HCT116 (cell line): Measurements from ENCODE around the gene CLEC11A. TPM values are rescaled to one million over a fixed set of nuclear protein-coding genes. Genes with fewer than 3 reads are reported as not detected.

Experiments used
- ATAC-seq: fragments of 200-7000 bp; cut with Tn5 transposase; 2 replicates; pipeline ENCODE4 v1.9.1; 2020; ENCODE audit warnings: mild to moderate bottlenecking, moderate library complexity
- BruUV-seq: library from RNA; stranded (reverse); fragments of 400-500 nt; replicated peaks from 2 replicates; lab custom pipeline; 2021; lab: Mats Ljungman, UMichigan
- CTCF ChIA-PET: fragments of 300-600 bp; sonication (Branson Sonifier 250); formaldehyde crosslinking; loops from one replicate; lab custom pipeline; 2021; ENCODE audit warnings: antibody characterized with exemption; lab: Charles Lee
- POLR2A ChIA-PET: fragments of 300-600, 350-600 bp; sonication (Branson Sonifier 250); formaldehyde crosslinking; loops from one replicate; lab custom pipeline; 2021; ENCODE audit warnings: antibody characterized with exemption; lab: Charles Lee
- RAD21 ChIA-PET, 2 experiments: fragments of 300-600 bp; sonication (Branson Sonifier 250); formaldehyde crosslinking; loops; one replicate each; lab custom pipeline; 2023; ENCODE audit warnings: low total read pairs in 2 of 2; ENCODE audit not compliant: uncharacterized antibody in 2 of 2, unreplicated experiment in 2 of 2, low non-redundant PET in 1 of 2; lab: Charles Lee
- DNase-seq: peaks from one replicate; pipeline ENCODE4 v3.0.0-alpha.2; 2010; ENCODE audit warnings: low read depth, low spot score
- H2AFZ ChIP-seq: fragments of 200-600 bp; shearing (Covaris generic), sonication (generic); 2 replicates; pipeline ENCODE4 v1.6.1; 2017; ENCODE audit warnings: low read depth, mixed run types, mixed read lengths, antibody characterized with exemption, low read length; ENCODE audit not compliant: poor library complexity, severe bottlenecking
- H3K27ac ChIP-seq: 2 replicates; pipeline ENCODE4 v1.5.1; 2012; ENCODE audit warnings: low read depth, low read length
- H3K27me3 ChIP-seq: fragments of 200-600 bp; sonication (generic); 2 replicates; pipeline ENCODE4 v1.6.1; 2016; ENCODE audit warnings: mixed run types, low read length, mixed read lengths; ENCODE audit not compliant: insufficient read depth
- H3K36me3 ChIP-seq, 2 experiments: fragments of 200-500 bp in 1 of 2; fragments of 200-600 bp in 1 of 2; sonication (Bioruptor generic) in 1 of 2; sonication (generic) in 1 of 2; 2 replicates each; pipeline versions ENCODE4 v1.5.1 to v1.6.1; 2014 to 2016; ENCODE audit warnings: low read length in 2 of 2, inconsistent platforms in 1 of 2, mixed read lengths in 1 of 2, mixed run types in 1 of 2; ENCODE audit not compliant: insufficient read depth in 2 of 2, control insufficient read depth in 1 of 2
- H3K4me1 ChIP-seq, 2 experiments: fragments of 200-600 bp in 1 of 2; sonication (generic) in 1 of 2; 2 replicates each; pipeline versions ENCODE4 v1.5.1 to v1.6.1; 2012 to 2017; ENCODE audit warnings: low read length in 2 of 2, inconsistent platforms in 1 of 2, mild to moderate bottlenecking in 1 of 2, mixed read lengths in 1 of 2, mixed run types in 1 of 2, moderate library complexity in 1 of 2; ENCODE audit not compliant: insufficient read depth in 2 of 2, control insufficient read depth in 1 of 2
- H3K4me2 ChIP-seq: fragments of 200-600 bp; sonication (generic); 2 replicates; pipeline ENCODE4 v1.6.1; 2017; ENCODE audit warnings: mixed run types, low read length, mixed read lengths
- H3K4me3 ChIP-seq, 2 experiments: fragments of 200-600 bp in 1 of 2; sonication (generic) in 1 of 2; replicated peaks in 1 of 2; 2 replicates each; pipeline ENCODE4 v1.5.1; 2011 to 2016; ENCODE audit warnings: low read length in 2 of 2, control low read depth in 1 of 2, low read depth in 1 of 2, mild to moderate bottlenecking in 1 of 2, mixed read lengths in 1 of 2, mixed run types in 1 of 2
- H3K79me2 ChIP-seq: fragments of 200-600 bp; sonication (generic); 2 replicates; pipeline ENCODE4 v1.6.1; 2017; ENCODE audit warnings: mild to moderate bottlenecking, mixed run types, low read length, moderate library complexity, mixed read lengths; ENCODE audit not compliant: insufficient read depth
- H3K9ac ChIP-seq: fragments of 200-600 bp; sonication (generic); 2 replicates; pipeline ENCODE4 v1.6.1; 2016; ENCODE audit warnings: low read length, mixed read lengths
- H3K9me2 ChIP-seq: fragments of 200-600 bp; sonication (generic), shearing (Covaris generic); 2 replicates; pipeline ENCODE4 v1.6.1; 2017; ENCODE audit warnings: mixed run types, mild to moderate bottlenecking, moderate library complexity; ENCODE audit not compliant: insufficient read depth
- H3K9me3 ChIP-seq, 2 experiments: fragments of 200-500 bp in 1 of 2; fragments of 200-600 bp in 1 of 2; sonication (Bioruptor generic) in 1 of 2; sonication (generic) in 1 of 2; 2 replicates each; pipeline ENCODE4 v1.6.1; 2014 to 2017; ENCODE audit warnings: low read length in 2 of 2, mixed read lengths in 2 of 2, inconsistent platforms in 1 of 2, low read depth in 1 of 2, mild to moderate bottlenecking in 1 of 2, mixed run types in 1 of 2, moderate library complexity in 1 of 2; ENCODE audit not compliant: control insufficient read depth in 1 of 2, insufficient read depth in 1 of 2
- H4K20me1 ChIP-seq: fragments of 200-600 bp; sonication (generic), shearing (Covaris generic); 2 replicates; pipeline ENCODE4 v1.6.1; 2017; ENCODE audit warnings: mixed run types, mild to moderate bottlenecking, moderate library complexity; ENCODE audit not compliant: insufficient read depth
- ATF3 ChIP-seq: IDR thresholded peaks from 2 replicates; pipeline ENCODE4 v1.6.1; 2012
- CTCF ChIP-seq, 3 experiments: fragments of 200-600 bp in 1 of 3; sonication (generic) in 1 of 3; IDR thresholded peaks in 2 of 3; conservative IDR thresholded peaks in 1 of 3; 2 replicates each; pipeline ENCODE4 v1.5.1; 2012 to 2017; ENCODE audit warnings: low read depth in 2 of 3, low read length in 2 of 3, antibody characterized with exemption in 1 of 3, borderline replicate concordance in 1 of 3, control low read depth in 1 of 3, mild to moderate bottlenecking in 1 of 3, mixed read lengths in 1 of 3, mixed run types in 1 of 3, moderate library complexity in 1 of 3; ENCODE audit not compliant: insufficient read depth in 1 of 3
- EGR1 ChIP-seq: IDR thresholded peaks from 2 replicates; pipeline ENCODE4 v1.6.1; 2012; ENCODE audit warnings: low read depth
- ELF1 ChIP-seq: IDR thresholded peaks from 2 replicates; pipeline ENCODE4 v1.6.1; 2012; ENCODE audit warnings: low read depth, borderline replicate concordance
- EZH2phosphoT487 ChIP-seq: fragments of 200-600 bp; IDR thresholded peaks from 2 replicates; pipeline ENCODE4 v1.6.1; 2018; ENCODE audit warnings: antibody characterized with exemption, borderline replicate concordance
- JUND ChIP-seq: IDR thresholded peaks from 2 replicates; pipeline ENCODE4 v1.6.1; 2012
- MAX ChIP-seq: IDR thresholded peaks from 2 replicates; pipeline ENCODE4 v1.6.1; 2012
- POLR2A ChIP-seq: IDR thresholded peaks from 2 replicates; pipeline ENCODE4 v1.7.0; 2011; ENCODE audit warnings: borderline replicate concordance; ENCODE audit not compliant: insufficient read depth, insufficient read length; ENCODE audit errors: extremely low read depth
- POLR2AphosphoS5 ChIP-seq: IDR thresholded peaks from 2 replicates; pipeline ENCODE4 v1.6.1; 2011; ENCODE audit warnings: mild to moderate bottlenecking, low read depth, low read length, moderate library complexity
- RAD21 ChIP-seq: IDR thresholded peaks from 2 replicates; pipeline ENCODE4 v1.6.1; 2012; ENCODE audit warnings: low read depth, mild to moderate bottlenecking
- REST ChIP-seq: IDR thresholded peaks from 2 replicates; pipeline ENCODE4 v1.6.1; 2012; ENCODE audit warnings: low read depth
- SIN3A ChIP-seq: IDR thresholded peaks from 2 replicates; pipeline ENCODE4 v1.6.1; 2012; ENCODE audit warnings: low read depth
- SP1 ChIP-seq: IDR thresholded peaks from 2 replicates; pipeline ENCODE4 v1.6.1; 2012; ENCODE audit warnings: low read depth
- SRF ChIP-seq: IDR thresholded peaks from 2 replicates; pipeline ENCODE4 v1.6.1; 2012; ENCODE audit warnings: low read depth
- TCF7L2 ChIP-seq: IDR thresholded peaks from 2 replicates; pipeline ENCODE4 v1.7.0; 2011; ENCODE audit warnings: borderline replicate concordance, inconsistent platforms; ENCODE audit not compliant: insufficient read depth, insufficient read length; ENCODE audit errors: extremely low read depth
- ZBTB33 ChIP-seq: IDR thresholded peaks from 2 replicates; pipeline ENCODE4 v1.6.1; 2011; ENCODE audit warnings: mild to moderate bottlenecking, low read length, moderate library complexity; ENCODE audit not compliant: insufficient replicate concordance; ENCODE audit errors: extremely low read depth
- ZFX ChIP-seq: fragments of 450-650 bp; IDR thresholded peaks from 2 replicates; pipeline ENCODE4 v1.6.1; 2017
- ZNF274 ChIP-seq: fragments of 200-500 bp; sonication (Bioruptor generic); IDR thresholded peaks from 2 replicates; pipeline ENCODE4 v1.6.1; 2014; ENCODE audit warnings: mild to moderate bottlenecking, low read depth, low read length, inconsistent platforms
- intact Hi-C: fragments of 100-400 bp; cut with micrococcal nuclease; formaldehyde crosslinking; loops from 2 replicates; pipeline ENCODE4 v1.10.0; 2022
- total RNA-seq: library from RNA; stranded (reverse); gene quantifications from one replicate; pipeline ENCODE4 v1.2.1, GENCODE V29; 2021; ENCODE audit not compliant: unreplicated experiment

CLEC11A gene
- total RNA-seq, 1 experiment from 2014 or later, result 7.1 TPM

GRCh38 chr19:50717891-50718254 is 5.3 kb upstream of the CLEC11A start:
- peak overlapping the region; percentile 81; the same call in 1 of the 2 replicates for H3K4me2 ChIP-seq
- H3K36me3 ChIP-seq, result no peaks in the 10 kb centered on the region
- H2AFZ ChIP-seq, result no peak overlapping the region
- DNase-seq, result no peak
- no peaks in the 10 kb centered on the region for H4K20me1 ChIP-seq
- H3K27me3 ChIP-seq, result no peaks in the 10 kb centered on the region
- H3K9me2 ChIP-seq, result no peaks in the 10 kb centered on the region
- H3K4me1 ChIP-seq, result peaks cover 6 to 30% of the 10 kb centered on the region in 2 experiments; a peak in 3 of 4 replicates
- CTCF ChIA-PET, result interaction anchor here (1.2 kb wide), 1 partner anchor 14 kb away, joined by 3 read pairs; no protein-coding TSS in a partner anchor
- no peaks in the 10 kb centered on the region for H3K79me2 ChIP-seq
- no peak overlapping the region for H3K27ac ChIP-seq
- no peaks in the 10 kb centered on the region for H3K9me3 ChIP-seq
- no TSS peak for BruUV-seq
- no peak overlapping the region for H3K9ac ChIP-seq
- POLR2A ChIA-PET, result no interaction called here
- RAD21 ChIA-PET, result no interaction called here
- TF ChIP-seq EZH2phosphoT487 (no peak), POLR2AphosphoS5 (no peak), CTCF (IDR thresholded peaks at IDR 0.05 in 2 of 3, conservative IDR thresholded peaks at IDR 0.05 in 1 of 3; ENCODE audit: borderline replicate concordance in 1 of 3, insufficient read depth in 1 of 3, low read depth in 2 of 3, low read length in 2 of 3) (no peak), REST (no peak), ELF1 (no peak), ZBTB33 (no peak), ZNF274 (no peak), TCF7L2 (no peak), EGR1 (no peak), MAX (no peak), ATF3 (no peak), JUND (no peak), SRF (no peak), SIN3A (no peak), RAD21 (no peak), SP1 (no peak), ZFX (no peak), POLR2A (no peak)
- no peak for ATAC-seq
- 0 out of 4 replicates have a peak overlapping the region, but pooled peaks of 1 of the 2 experiments have one; percentile 54 for H3K4me3 ChIP-seq
- intact Hi-C loops, result no loop called here
